ENCODE measurements around the gene TNK1. TPM values are rescaled to one million over a fixed set of nuclear protein-coding genes. Genes with fewer than 3 reads are reported as not detected.

The TNK1 gene
- total RNA-seq = 5.8 and 10.6 TPM in 2 replicates

GRCh38 chr17:7380855-7381683, at the start of gene TNK1:
Gene TNK1 (plus strand): TSS chr17:7381089. CDS start chr17:7382927, 1,838 bp downstream.

GRCh38 chr17:7336240-7337175, 44.4 kb upstream of the TNK1 start, which contains the start of gene ACAP1:
Gene ACAP1 (plus strand): TSS chr17:7336529. CDS start chr17:7336735, 206 bp downstream.

GRCh38 chr17:7351665-7352502, 29.0 kb upstream of the TNK1 start, which contains the start of gene KCTD11:
Gene KCTD11 (plus strand): TSS chr17:7352162.

GRCh38 chr17:7355053-7355452, 25.8 kb upstream of the TNK1 start, which contains the start of gene TMEM95:
Gene TMEM95 (plus strand): TSS chr17:7355156. CDS start chr17:7355205, 49 bp downstream.

GRCh38 chr17:7394452-7395191, 13.7 kb downstream of the TNK1 start, which contains the start of gene PLSCR3:
Gene PLSCR3 (minus strand): TSS chr17:7394525. CDS start chr17:7394110, 415 bp downstream.

GRCh38 chr17:7403977-7404736, 23.3 kb downstream of the TNK1 start, which contains the start of gene TMEM256:
Gene TMEM256 (minus strand): TSS chr17:7404097. CDS start chr17:7404084, 13 bp downstream.

DNA sequence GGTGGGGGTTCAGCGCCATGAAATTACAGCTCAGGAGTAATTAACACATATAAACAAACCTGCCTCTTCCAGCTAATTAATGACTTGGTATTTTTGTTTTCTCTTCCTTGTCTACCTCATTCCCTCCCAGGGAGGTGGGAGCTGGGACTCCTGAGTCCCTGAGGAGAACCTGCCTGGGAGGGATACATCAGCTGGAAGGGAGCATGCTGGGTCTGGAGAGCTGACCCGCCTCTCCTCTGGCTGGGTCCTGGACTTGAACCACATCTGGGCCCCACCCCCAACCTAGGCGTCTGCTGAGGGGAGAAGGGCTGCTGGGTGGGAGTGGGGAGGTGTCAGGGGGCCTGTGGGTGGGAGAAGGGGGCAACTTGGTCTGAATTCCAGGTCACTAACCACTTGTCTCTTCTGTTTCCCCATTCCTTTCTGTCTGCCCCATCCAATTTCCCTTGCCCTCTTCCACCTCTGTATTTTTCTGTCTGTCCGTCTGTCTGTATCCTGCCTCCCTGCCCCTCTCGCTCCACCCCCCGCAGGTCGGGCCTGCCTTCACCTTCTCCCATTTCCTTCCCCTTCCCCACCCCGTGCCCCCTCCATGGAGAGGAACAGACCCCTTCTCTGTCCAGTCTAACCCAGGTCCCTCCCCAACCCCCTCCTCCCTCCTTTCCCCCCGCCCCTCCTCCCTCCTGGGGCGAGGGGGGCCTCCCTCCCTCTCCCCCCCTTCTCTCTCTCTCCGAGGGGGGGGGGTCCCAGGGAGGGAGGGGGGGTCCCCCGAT, 26.8 kb downstream of the TNK1 start, which contains the start of gene NLGN2:
NLGN2 (plus strand) TSS at position 361 of the 767 bp plus-strand sequence. CDS start 411 bp downstream, outside the sequence.

DNA sequence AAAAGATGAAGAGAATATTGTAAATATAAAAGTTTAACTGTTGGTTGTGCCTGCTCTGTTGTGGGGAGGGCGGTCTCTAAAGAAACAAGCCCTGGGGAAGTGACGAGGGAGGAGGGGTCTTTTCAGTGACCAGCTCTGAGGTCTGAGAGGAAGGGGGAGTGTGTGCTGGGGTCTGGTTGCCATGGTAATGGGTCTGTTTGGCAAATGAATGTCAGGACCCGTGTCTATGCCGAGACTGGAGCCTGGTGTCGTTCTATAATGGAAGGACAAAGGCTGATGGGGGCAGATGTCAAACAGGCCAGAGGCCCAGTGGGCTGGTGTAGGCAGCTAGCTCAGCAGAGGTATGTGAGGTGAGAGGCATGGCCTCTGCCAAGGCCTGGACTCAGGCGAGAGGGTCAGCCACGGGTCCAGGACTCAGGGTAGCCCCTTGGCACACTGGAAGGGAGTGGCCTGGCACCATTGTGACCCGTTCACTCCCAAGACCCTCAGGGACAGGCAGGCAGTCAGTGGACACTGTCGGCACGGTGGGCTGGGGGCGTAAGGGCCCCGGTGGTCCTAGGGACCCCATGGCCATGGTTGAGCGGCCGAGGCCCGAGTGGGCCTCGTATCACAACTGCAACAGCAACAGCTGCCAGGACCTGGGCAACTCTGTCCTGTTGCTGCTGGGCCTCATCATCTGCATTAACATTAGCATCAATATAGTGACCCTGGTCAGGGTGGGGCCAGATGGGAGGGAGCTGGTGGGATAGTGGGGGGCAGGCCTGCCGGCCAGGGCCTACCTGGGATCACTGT, 39.1 kb downstream of the TNK1 start, which contains the start of gene SPEM1:
SPEM1 (plus strand) TSS at position 506 of the 792 bp plus-strand sequence; CDS start at position 567, 61 bp downstream.

GRCh38 chr17:7425316-7425715, 44.4 kb downstream of the TNK1 start, which contains the start of gene SPEM2:
Gene SPEM2 (plus strand): TSS chr17:7425616. CDS start chr17:7425689, 73 bp downstream.

GRCh38 chr17:7428557-7428956, 47.7 kb downstream of the TNK1 start, which contains the start of gene SPEM3:
Gene SPEM3 (plus strand): TSS chr17:7428857. CDS start chr17:7428903, 46 bp downstream.

Other genes with a start within 250 kb of the TNK1 start
- 0.07 TPM in 1 of 2 replicates, not detected in the other for gene ASGR1, start 201.7 kb upstream of the TNK1 start, total RNA-seq
- 1.0 and 9.3 TPM in 2 replicates for gene DLG4, start 161.3 kb upstream of the TNK1 start, total RNA-seq
- 172 and 221 TPM in 2 replicates for gene ACADVL, start 161.2 kb upstream of the TNK1 start, total RNA-seq
- 62.4 and 66.6 TPM in 2 replicates for gene DVL2, start 146.6 kb upstream of the TNK1 start, total RNA-seq
- gene PHF23, start 141.6 kb upstream of the TNK1 start, total RNA-seq = 27.0 and 32.2 TPM in 2 replicates
- 57.8 and 81.4 TPM in 2 replicates for gene GABARAP, start 138.6 kb upstream of the TNK1 start, total RNA-seq
- gene CTDNEP1, start 129.4 kb upstream of the TNK1 start, total RNA-seq = 26.3 and 49.0 TPM in 2 replicates
- gene ELP5, start 128.9 kb upstream of the TNK1 start, total RNA-seq = 11.0 and 16.7 TPM in 2 replicates
- gene CLDN7, start 118.6 kb upstream of the TNK1 start, total RNA-seq = 453 and 573 TPM in 2 replicates
- under 0.01 and 0.14 TPM in 2 replicates for gene SLC2A4, start 99.4 kb upstream of the TNK1 start, total RNA-seq
- gene YBX2, start 86.5 kb upstream of the TNK1 start, total RNA-seq = 0.34 and 1.1 TPM in 2 replicates
- 435 and 611 TPM in 2 replicates for gene EIF5A, start 73.5 kb upstream of the TNK1 start, total RNA-seq
- 29.4 and 30.4 TPM in 2 replicates for gene GPS2, start 65.7 kb upstream of the TNK1 start, total RNA-seq
- 15.7 and 22.5 TPM in 2 replicates for gene NEURL4, start 51.8 kb upstream of the TNK1 start, total RNA-seq
- gene ACAP1, start 44.6 kb upstream of the TNK1 start, total RNA-seq = 0.34 and 0.71 TPM in 2 replicates
- 7.2 and 21.0 TPM in 2 replicates for gene KCTD11, start 28.9 kb upstream of the TNK1 start, total RNA-seq
- gene TMEM95, start 25.9 kb upstream of the TNK1 start, total RNA-seq = not detected in 2 replicates
- 12.6 and 28.2 TPM in 2 replicates for gene PLSCR3, start 13.4 kb downstream of the TNK1 start, total RNA-seq
- 26.6 and 88.9 TPM in 2 replicates for gene TMEM256, start 23.0 kb downstream of the TNK1 start, total RNA-seq
- gene NLGN2, start 26.8 kb downstream of the TNK1 start, total RNA-seq = 1.4 and 6.1 TPM in 2 replicates
- gene SPEM1, start 39.2 kb downstream of the TNK1 start, total RNA-seq = not detected in 2 replicates
- not detected in 2 replicates for gene SPEM2, start 44.5 kb downstream of the TNK1 start, total RNA-seq
- not detected in 2 replicates for gene SPEM3, start 47.8 kb downstream of the TNK1 start, total RNA-seq
- gene TMEM102, start 54.3 kb downstream of the TNK1 start, total RNA-seq = 10.3 and 10.7 TPM in 2 replicates
- gene FGF11, start 58.4 kb downstream of the TNK1 start, total RNA-seq = 19.1 and 44.3 TPM in 2 replicates
- gene CHRNB1, start 64.0 kb downstream of the TNK1 start, total RNA-seq = 7.6 and 14.7 TPM in 2 replicates
- 17.4 and 37.4 TPM in 2 replicates for gene ZBTB4, start 98.5 kb downstream of the TNK1 start, total RNA-seq
- not detected in 2 replicates for gene SLC35G6, start 100.4 kb downstream of the TNK1 start, total RNA-seq
- 75.9 and 140 TPM in 2 replicates for gene POLR2A, start 103.3 kb downstream of the TNK1 start, total RNA-seq
- 0.34 and 2.5 TPM in 2 replicates for gene TNFSF12, start 168.0 kb downstream of the TNK1 start, total RNA-seq
- 2.6 and 3.8 TPM in 2 replicates for gene TNFSF13, start 177.7 kb downstream of the TNK1 start, total RNA-seq
- 76.8 and 126 TPM in 2 replicates for gene SENP3, start 180.8 kb downstream of the TNK1 start, total RNA-seq
- gene CD68, start 198.5 kb downstream of the TNK1 start, total RNA-seq = 8.3 and 13.7 TPM in 2 replicates
- 31.0 and 32.5 TPM in 2 replicates for gene MPDU1, start 202.8 kb downstream of the TNK1 start, total RNA-seq
- 38.7 and 54.0 TPM in 2 replicates for gene SOX15, start 209.0 kb downstream of the TNK1 start, total RNA-seq
- gene FXR2, start 233.8 kb downstream of the TNK1 start, total RNA-seq = 39.1 and 51.3 TPM in 2 replicates
- 22.5 and 23.2 TPM in 2 replicates for gene SAT2, start 246.7 kb downstream of the TNK1 start, total RNA-seq
- under 0.01 and 0.21 TPM in 2 replicates for gene SHBG, start 249.0 kb downstream of the TNK1 start, total RNA-seq